ENCODE results near the gene RALA.

DNA sequence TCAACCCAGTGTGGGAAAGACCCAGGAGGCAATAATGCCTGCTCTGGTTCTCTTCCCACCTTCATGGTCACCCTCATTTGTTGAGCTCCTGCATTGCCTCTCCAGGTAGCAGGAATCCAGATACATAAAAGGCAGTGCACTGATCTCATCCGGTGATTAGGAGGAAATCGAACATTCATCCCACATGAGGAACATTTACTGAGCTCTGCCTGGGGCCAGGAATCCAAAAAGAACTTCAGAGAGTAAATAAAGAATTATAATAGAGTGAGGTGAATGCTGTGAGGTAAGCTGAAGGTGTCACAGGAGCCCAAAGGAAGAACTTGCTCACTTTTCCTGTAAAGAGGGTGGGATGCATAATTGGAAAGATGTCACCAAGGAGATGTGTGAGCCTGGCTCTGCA, 121.2 kb downstream of the RALA start:
- TF ChIP-seq, protein P1, sequence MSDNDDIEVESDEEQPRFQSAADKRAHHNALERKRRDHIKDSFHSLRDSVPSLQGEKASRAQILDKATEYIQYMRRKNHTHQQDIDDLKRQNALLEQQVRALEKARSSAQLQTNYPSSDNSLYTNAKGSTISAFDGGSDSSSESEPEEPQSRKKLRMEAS (IDR thresholded peaks at IDR 0.05), result no peak
- TF ChIP-seq, protein P2, sequence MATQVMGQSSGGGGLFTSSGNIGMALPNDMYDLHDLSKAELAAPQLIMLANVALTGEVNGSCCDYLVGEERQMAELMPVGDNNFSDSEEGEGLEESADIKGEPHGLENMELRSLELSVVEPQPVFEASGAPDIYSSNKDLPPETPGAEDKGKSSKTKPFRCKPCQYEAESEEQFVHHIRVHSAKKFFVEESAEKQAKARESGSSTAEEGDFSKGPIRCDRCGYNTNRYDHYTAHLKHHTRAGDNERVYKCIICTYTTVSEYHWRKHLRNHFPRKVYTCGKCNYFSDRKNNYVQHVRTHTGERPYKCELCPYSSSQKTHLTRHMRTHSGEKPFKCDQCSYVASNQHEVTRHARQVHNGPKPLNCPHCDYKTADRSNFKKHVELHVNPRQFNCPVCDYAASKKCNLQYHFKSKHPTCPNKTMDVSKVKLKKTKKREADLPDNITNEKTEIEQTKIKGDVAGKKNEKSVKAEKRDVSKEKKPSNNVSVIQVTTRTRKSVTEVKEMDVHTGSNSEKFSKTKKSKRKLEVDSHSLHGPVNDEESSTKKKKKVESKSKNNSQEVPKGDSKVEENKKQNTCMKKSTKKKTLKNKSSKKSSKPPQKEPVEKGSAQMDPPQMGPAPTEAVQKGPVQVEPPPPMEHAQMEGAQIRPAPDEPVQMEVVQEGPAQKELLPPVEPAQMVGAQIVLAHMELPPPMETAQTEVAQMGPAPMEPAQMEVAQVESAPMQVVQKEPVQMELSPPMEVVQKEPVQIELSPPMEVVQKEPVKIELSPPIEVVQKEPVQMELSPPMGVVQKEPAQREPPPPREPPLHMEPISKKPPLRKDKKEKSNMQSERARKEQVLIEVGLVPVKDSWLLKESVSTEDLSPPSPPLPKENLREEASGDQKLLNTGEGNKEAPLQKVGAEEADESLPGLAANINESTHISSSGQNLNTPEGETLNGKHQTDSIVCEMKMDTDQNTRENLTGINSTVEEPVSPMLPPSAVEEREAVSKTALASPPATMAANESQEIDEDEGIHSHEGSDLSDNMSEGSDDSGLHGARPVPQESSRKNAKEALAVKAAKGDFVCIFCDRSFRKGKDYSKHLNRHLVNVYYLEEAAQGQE (IDR thresholded peaks at IDR 0.05; ENCODE audit: low read depth), result no peak
- no peak for TF ChIP-seq POLR2A (IDR thresholded peaks at IDR 0.05; ENCODE audit: borderline replicate concordance, extremely low read depth, insufficient read depth, insufficient read length)
- TF ChIP-seq POLR2AphosphoS5 (IDR thresholded peaks at IDR 0.05; ENCODE audit: low read depth, low read length), result no peak
- no peak for TF ChIP-seq TCF7L2 (IDR thresholded peaks at IDR 0.05; ENCODE audit: borderline replicate concordance, extremely low read depth, insufficient read depth, insufficient read length)
